WTC11 (cell line): Measurements from ENCODE around the gene RNASEL. TPM values are rescaled to one million over a fixed set of nuclear protein-coding genes. Genes with fewer than 3 reads are reported as not detected.

Experiments used
- ATAC-seq: fragments of 200-7000 bp; cut with Tn5 transposase; 2 replicates; pipeline ENCODE4 v1.10.0; 2021; ENCODE audit warnings: mild to moderate bottlenecking, moderate library complexity
- CTCF ChIA-PET: fragments of 300-600 bp; sonication (Branson Sonifier 250); formaldehyde crosslinking; loops from one replicate; lab custom pipeline; 2021; ENCODE audit warnings: antibody characterized with exemption; lab: Charles Lee
- POLR2A ChIA-PET: fragments of 350-600 bp; sonication (Branson Sonifier 250); formaldehyde crosslinking; loops from one replicate; lab custom pipeline; 2021; ENCODE audit warnings: antibody characterized with exemption; lab: Charles Lee
- DNase-seq: peaks from one replicate; pipeline ENCODE4 v3.0.0; 2021; ENCODE audit warnings: low spot score
- H3K27ac Mint-ChIP-seq: 2 replicates; pipeline ENCODE4 v1.8.0; 2021; ENCODE audit warnings: mixed read lengths
- H3K27me3 Mint-ChIP-seq: 2 replicates; pipeline ENCODE4 v1.8.0; 2021; ENCODE audit warnings: low read depth, mild to moderate bottlenecking, moderate library complexity, mixed read lengths
- H3K36me3 Mint-ChIP-seq: 2 replicates; pipeline ENCODE4 v1.8.0; 2021; ENCODE audit warnings: mixed read lengths
- H3K4me1 Mint-ChIP-seq: 2 replicates; pipeline ENCODE4 v1.8.0; 2022; ENCODE audit warnings: mixed read lengths
- H3K4me3 Mint-ChIP-seq: 2 replicates; pipeline ENCODE4 v1.8.0; 2021; ENCODE audit warnings: mild to moderate bottlenecking, moderate library complexity, mixed read lengths
- H3K9me3 Mint-ChIP-seq: 2 replicates; pipeline ENCODE4 v1.8.0; 2021; ENCODE audit warnings: mixed read lengths
- ATF1 ChIP-seq: sonication (generic); formaldehyde crosslinking; IDR thresholded peaks from 2 replicates; pipeline ENCODE4 v1.8.1; 2023; ENCODE audit warnings: mild to moderate bottlenecking, moderate library complexity, missing genetic modification reagents
- CBFB ChIP-seq: sonication (generic); formaldehyde crosslinking; IDR thresholded peaks from 2 replicates; pipeline ENCODE4 v1.8.1; 2022; ENCODE audit warnings: mild to moderate bottlenecking, low read depth, missing genetic modification reagents
- CREB1 ChIP-seq: sonication (generic); formaldehyde crosslinking; IDR thresholded peaks from 2 replicates; pipeline ENCODE4 v1.8.0; 2023; ENCODE audit warnings: mild to moderate bottlenecking, missing genetic modification reagents
- ETV6 ChIP-seq: sonication (generic); formaldehyde crosslinking; IDR thresholded peaks from 2 replicates; pipeline ENCODE4 v1.8.1; 2022; ENCODE audit warnings: mild to moderate bottlenecking, missing genetic modification reagents
- FOXK1 ChIP-seq: sonication (generic); formaldehyde crosslinking; IDR thresholded peaks from 2 replicates; pipeline ENCODE4 v1.8.0; 2022; ENCODE audit warnings: mild to moderate bottlenecking, moderate library complexity, missing genetic modification reagents
- GTF2I ChIP-seq: fragments of 250-450 bp; sonication (Bioruptor Pico); conservative IDR thresholded peaks from 2 replicates; pipeline ENCODE4 v1.4.0; 2021; ENCODE audit warnings: mild to moderate bottlenecking
- HMGA2 ChIP-seq: fragments of 250-450 bp; sonication (Bioruptor Pico); IDR thresholded peaks from 2 replicates; pipeline ENCODE4 v1.4.0; 2021; ENCODE audit warnings: mild to moderate bottlenecking, moderate library complexity
- JUN ChIP-seq: sonication (generic); formaldehyde crosslinking; IDR thresholded peaks from 2 replicates; pipeline ENCODE4 v1.8.0; 2023; ENCODE audit warnings: mild to moderate bottlenecking, missing genetic modification reagents
- MYBL2 ChIP-seq: sonication (generic); formaldehyde crosslinking; IDR thresholded peaks from 2 replicates; pipeline ENCODE4 v1.8.1; 2023; ENCODE audit warnings: mild to moderate bottlenecking, moderate library complexity, missing genetic modification reagents
- NFATC4 ChIP-seq: fragments of 250-450 bp; sonication (Bioruptor Pico); IDR thresholded peaks from 2 replicates; pipeline ENCODE4 v1.9.0; 2021; ENCODE audit warnings: mild to moderate bottlenecking
- NFYB ChIP-seq: sonication (generic); formaldehyde crosslinking; conservative IDR thresholded peaks from 2 replicates; pipeline ENCODE4 v1.8.0; 2022; ENCODE audit warnings: low read depth, missing genetic modification reagents
- PRRX2 ChIP-seq: fragments of 250-450 bp; sonication (Bioruptor Pico); IDR thresholded peaks from 2 replicates; pipeline ENCODE4 v1.8.0; 2021; ENCODE audit warnings: mild to moderate bottlenecking
- SOX15 ChIP-seq: fragments of 250-450 bp; sonication (Bioruptor Pico); IDR thresholded peaks from 2 replicates; pipeline ENCODE4 v1.9.0; 2021; ENCODE audit warnings: mild to moderate bottlenecking
- TEAD1 ChIP-seq: sonication (generic); formaldehyde crosslinking; IDR thresholded peaks from 2 replicates; pipeline ENCODE4 v1.8.0; 2022; ENCODE audit warnings: mild to moderate bottlenecking, missing genetic modification reagents
- TP53 ChIP-seq: sonication (generic); formaldehyde crosslinking; IDR thresholded peaks from 2 replicates; pipeline ENCODE4 v1.8.1; 2023; ENCODE audit warnings: mild to moderate bottlenecking, missing genetic modification reagents
- ZNF423 ChIP-seq: fragments of 250-450 bp; sonication (Bioruptor Pico); IDR thresholded peaks from 2 replicates; pipeline ENCODE4 v2.1.2; 2022; ENCODE audit warnings: mild to moderate bottlenecking, moderate library complexity
- total RNA-seq: library from RNA; stranded (reverse); gene quantifications from 3 replicates; pipeline ENCODE4 v1.2.3, GENCODE V29; 2021
- TF ChIP-seq, protein P1 (sequence below): fragments of 250-450 bp; sonication (Bioruptor Pico); IDR thresholded peaks from 2 replicates; pipeline ENCODE4 v1.9.0; 2021; ENCODE audit warnings: moderate library complexity, mild to moderate bottlenecking, inconsistent platforms, borderline replicate concordance
- TF ChIP-seq, protein P2 (sequence below): fragments of 250-450 bp; sonication (Bioruptor Pico); IDR thresholded peaks from 2 replicates; pipeline ENCODE4 v1.8.0; 2021; ENCODE audit warnings: mild to moderate bottlenecking
- TF ChIP-seq, protein P3 (sequence below): fragments of 200-600 bp; IDR thresholded peaks from 2 replicates; pipeline ENCODE4 v1.8.0; 2022; ENCODE audit warnings: antibody characterized with exemption

The RNASEL gene
- total RNA-seq, 1 experiment from 2014 or later = 0.77 TPM

DNA sequence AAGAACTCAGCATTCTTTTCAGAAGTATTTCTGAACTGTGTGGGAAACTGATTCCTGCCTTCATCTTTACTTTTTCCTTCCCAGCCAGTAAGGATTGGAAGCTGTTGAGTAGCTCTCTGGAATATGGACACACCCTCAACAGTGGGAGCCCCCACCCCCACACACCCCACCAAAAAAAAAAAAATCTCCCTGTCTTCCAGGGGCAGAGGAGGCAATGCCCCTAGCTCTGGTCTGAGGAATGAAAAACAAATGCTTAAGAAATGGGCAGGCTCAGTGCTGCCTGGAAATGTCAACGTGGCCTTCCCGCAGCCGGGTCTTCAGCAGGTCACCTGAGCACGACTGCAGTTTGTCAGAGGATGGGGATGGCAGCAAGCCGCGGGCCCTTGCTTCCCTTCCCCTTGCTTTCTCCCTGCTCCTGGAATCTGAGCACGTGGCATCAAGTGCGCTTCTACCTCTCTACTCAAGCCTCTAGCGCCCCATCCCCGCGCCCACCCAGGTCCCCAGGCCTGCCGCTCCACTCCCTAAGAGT, 14.7 kb upstream of the RNASEL start:
- POLR2A ChIA-PET = interaction anchor here (0.6 to 1.6 kb wide), 8 partner anchors 9 to 181 kb away, joined by 3 to 10 read pairs (median 4); no protein-coding TSS in a partner anchor
- no peak overlapping the region for H3K27ac Mint-ChIP-seq
- no peaks in the 10 kb centered on the region for H3K9me3 Mint-ChIP-seq
- H3K36me3 Mint-ChIP-seq = no peaks in the 10 kb centered on the region; the same call in 1 of the 2 replicates
- CTCF ChIA-PET = interaction anchor here (0.8 to 16.0 kb wide), 5 partner anchors 8 to 182 kb away, joined by 3 to 669 read pairs (median 4); partner anchors contain the start of gene NPL
- H3K4me1 Mint-ChIP-seq = peaks cover 8% of the 10 kb centered on the region
- ATAC-seq (peak; percentile 3), DNase-seq (no peak)
- peaks cover 35% of the 10 kb centered on the region for H3K27me3 Mint-ChIP-seq
- H3K4me3 Mint-ChIP-seq = no peak overlapping the region
- no peak for TF ChIP-seq TEAD1 (CRISPR knock-in tag)
- no peak for TF ChIP-seq SOX15 (CRISPR knock-in tag)
- TF ChIP-seq ZNF423 (CRISPR knock-in tag) = no peak
- TF ChIP-seq JUN (CRISPR knock-in tag) = no peak
- TF ChIP-seq PRRX2 (CRISPR knock-in tag) = no peak
- no peak for TF ChIP-seq NFYB (CRISPR knock-in tag)
- no peak for TF ChIP-seq CBFB (CRISPR knock-in tag)
- no peak for TF ChIP-seq NFATC4 (CRISPR knock-in tag)
- no peak for TF ChIP-seq GTF2I (CRISPR knock-in tag)
- TF ChIP-seq HMGA2 (CRISPR knock-in tag) = no peak

DNA sequence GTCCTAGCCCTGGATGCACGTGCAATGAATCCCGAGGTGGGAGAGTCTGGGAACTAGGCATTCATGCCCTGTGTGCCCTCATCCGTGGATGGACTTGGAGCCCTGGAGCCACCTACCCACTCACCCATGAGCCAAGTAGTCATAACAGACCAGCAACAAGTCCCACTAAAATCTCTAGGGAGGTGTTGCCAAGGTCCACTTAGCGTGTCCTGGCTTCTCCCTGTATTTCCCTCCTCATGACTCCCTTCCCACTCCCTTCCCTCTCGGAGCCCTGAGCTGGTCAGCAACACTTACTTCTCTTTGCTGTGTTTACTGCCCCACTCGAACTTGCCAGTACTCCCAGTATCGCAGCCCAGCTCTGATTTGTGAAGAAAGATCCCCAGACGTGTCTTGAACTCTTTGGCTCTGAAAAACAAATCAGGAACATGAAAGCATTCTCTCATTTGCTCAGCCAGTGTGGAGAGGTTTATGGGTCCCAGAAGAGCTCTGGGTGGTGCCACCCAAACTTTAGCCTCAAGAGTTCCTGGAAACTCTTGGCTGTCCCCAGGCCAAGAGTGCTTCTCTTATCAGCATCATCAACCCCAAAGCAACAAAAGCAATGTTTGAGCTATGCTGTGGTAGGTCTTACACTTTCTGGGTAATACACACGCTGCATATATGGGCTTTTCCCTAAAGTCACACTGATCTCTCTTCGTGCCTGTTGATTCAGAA, 14.0 kb upstream of the RNASEL start:
- TF ChIP-seq, protein P1, sequence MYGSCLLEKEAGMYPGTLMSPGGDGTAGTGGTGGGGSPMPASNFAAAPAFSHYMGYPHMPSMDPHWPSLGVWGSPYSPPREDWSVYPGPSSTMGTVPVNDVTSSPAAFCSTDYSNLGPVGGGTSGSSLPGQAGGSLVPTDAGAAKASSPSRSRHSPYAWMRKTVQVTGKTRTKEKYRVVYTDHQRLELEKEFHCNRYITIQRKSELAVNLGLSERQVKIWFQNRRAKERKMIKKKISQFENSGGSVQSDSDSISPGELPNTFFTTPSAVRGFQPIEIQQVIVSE (CRISPR knock-in tag) = no peak
- TF ChIP-seq TP53 (CRISPR knock-in tag) (no peak), CREB1 (no peak), FOXK1 (no peak), ATF1 (CRISPR knock-in tag) (no peak)
- TF ChIP-seq, protein P2, sequence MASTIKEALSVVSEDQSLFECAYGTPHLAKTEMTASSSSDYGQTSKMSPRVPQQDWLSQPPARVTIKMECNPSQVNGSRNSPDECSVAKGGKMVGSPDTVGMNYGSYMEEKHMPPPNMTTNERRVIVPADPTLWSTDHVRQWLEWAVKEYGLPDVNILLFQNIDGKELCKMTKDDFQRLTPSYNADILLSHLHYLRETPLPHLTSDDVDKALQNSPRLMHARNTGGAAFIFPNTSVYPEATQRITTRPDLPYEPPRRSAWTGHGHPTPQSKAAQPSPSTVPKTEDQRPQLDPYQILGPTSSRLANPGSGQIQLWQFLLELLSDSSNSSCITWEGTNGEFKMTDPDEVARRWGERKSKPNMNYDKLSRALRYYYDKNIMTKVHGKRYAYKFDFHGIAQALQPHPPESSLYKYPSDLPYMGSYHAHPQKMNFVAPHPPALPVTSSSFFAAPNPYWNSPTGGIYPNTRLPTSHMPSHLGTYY (CRISPR knock-in tag) = no peak
- Mint-ChIP-seq H3K4me3 (no peak overlapping the region), H3K27ac (no peak overlapping the region), H3K9me3 (no peaks in the 10 kb centered on the region), H3K4me1 (peaks cover 8% of the 10 kb centered on the region), H3K36me3 (no peaks in the 10 kb centered on the region; the same call in 1 of the 2 replicates), H3K27me3 (peaks cover 35% of the 10 kb centered on the region)
- ChIA-PET CTCF (interaction anchor here (0.8 to 16.0 kb wide), 5 partner anchors 9 to 183 kb away, joined by 3 to 669 read pairs (median 18); partner anchors contain the start of gene NPL), POLR2A (interaction anchor here (0.6 to 1.6 kb wide), 8 partner anchors 9 to 182 kb away, joined by 3 to 10 read pairs (median 4); no protein-coding TSS in a partner anchor)
- ATAC-seq (no peak), DNase-seq (no peak)

DNA sequence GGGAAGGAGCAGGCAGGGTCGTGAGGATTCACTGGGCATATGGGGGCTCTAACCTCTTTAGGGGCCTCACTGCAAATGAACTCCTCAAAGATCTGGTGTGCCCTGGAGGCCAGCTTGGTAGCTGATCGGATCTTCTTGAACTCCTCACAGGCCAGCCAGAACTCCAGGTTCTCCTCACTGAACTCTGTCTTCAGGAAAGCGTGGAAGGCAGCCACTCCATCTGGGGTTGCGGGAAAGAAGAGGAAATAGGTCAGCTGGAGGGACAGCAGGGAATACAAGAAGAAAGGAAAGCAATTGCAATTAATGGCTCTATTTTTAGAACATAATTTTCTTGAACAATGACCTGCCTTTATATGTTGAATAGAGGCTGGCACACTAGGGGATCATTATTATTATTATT, 12.9 kb upstream of the RNASEL start:
- ChIA-PET CTCF (interaction anchor here (0.8 to 16.0 kb wide), 9 partner anchors 10 to 184 kb away, joined by 3 to 669 read pairs (median 7); partner anchors contain the start of genes NPL and RNASEL), POLR2A (interaction anchor here (0.6 to 1.8 kb wide), 4 partner anchors 13 to 180 kb away, joined by 3 to 6 read pairs (median 4); no protein-coding TSS in a partner anchor)
- no peak for ATAC-seq
- Mint-ChIP-seq H3K27me3 (peaks cover 26% of the 10 kb centered on the region), H3K36me3 (no peaks in the 10 kb centered on the region; the same call in 1 of the 2 replicates), H3K9me3 (no peaks in the 10 kb centered on the region), H3K4me3 (no peak overlapping the region), H3K27ac (no peak overlapping the region), H3K4me1 (peaks cover 8% of the 10 kb centered on the region)
- no peak for TF ChIP-seq TEAD1 (CRISPR knock-in tag)
- TF ChIP-seq ETV6 (CRISPR knock-in tag) = 0 out of 2 replicates have a peak, but pooled peaks have one; percentile 0
- DNase-seq = no peak

DNA sequence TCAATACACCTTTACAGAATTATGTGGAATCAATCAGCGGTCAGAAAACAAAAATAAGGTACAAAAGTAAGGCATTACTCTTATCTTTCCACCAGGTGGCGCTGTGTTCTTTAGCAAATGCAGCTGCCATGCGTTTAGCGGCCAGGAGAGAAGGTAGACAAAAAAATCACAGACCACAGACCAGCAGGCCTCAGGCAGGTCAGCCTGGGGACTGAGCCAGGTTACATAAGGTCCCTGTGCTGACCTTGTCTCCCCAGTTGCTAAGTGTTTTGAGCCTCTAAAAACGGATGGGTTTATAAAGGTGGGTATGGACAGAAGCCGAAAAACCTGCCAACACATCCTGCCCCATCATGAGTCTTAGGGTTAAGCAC, 12.3 kb upstream of the RNASEL start:
- H3K27me3 Mint-ChIP-seq = peaks cover 21% of the 10 kb centered on the region
- ChIA-PET CTCF (interaction anchor here (0.8 to 16.0 kb wide), 9 partner anchors 11 to 184 kb away, joined by 3 to 669 read pairs (median 7); partner anchors contain the start of genes NPL and RNASEL), POLR2A (interaction anchor here (0.6 to 1.8 kb wide), 4 partner anchors 13 to 181 kb away, joined by 3 to 6 read pairs (median 4); no protein-coding TSS in a partner anchor)
- TF ChIP-seq, protein P3, sequence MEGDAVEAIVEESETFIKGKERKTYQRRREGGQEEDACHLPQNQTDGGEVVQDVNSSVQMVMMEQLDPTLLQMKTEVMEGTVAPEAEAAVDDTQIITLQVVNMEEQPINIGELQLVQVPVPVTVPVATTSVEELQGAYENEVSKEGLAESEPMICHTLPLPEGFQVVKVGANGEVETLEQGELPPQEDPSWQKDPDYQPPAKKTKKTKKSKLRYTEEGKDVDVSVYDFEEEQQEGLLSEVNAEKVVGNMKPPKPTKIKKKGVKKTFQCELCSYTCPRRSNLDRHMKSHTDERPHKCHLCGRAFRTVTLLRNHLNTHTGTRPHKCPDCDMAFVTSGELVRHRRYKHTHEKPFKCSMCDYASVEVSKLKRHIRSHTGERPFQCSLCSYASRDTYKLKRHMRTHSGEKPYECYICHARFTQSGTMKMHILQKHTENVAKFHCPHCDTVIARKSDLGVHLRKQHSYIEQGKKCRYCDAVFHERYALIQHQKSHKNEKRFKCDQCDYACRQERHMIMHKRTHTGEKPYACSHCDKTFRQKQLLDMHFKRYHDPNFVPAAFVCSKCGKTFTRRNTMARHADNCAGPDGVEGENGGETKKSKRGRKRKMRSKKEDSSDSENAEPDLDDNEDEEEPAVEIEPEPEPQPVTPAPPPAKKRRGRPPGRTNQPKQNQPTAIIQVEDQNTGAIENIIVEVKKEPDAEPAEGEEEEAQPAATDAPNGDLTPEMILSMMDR = peak; percentile 85
- no peak for TF ChIP-seq MYBL2 (CRISPR knock-in tag)
- H3K4me3 Mint-ChIP-seq = no peak overlapping the region
- no peak overlapping the region for H3K27ac Mint-ChIP-seq
- ATAC-seq (peak; percentile 37), DNase-seq (peak; percentile 61)
- H3K36me3 Mint-ChIP-seq = no peaks in the 10 kb centered on the region; the same call in 1 of the 2 replicates
- H3K4me1 Mint-ChIP-seq = peaks cover 8% of the 10 kb centered on the region
- H3K9me3 Mint-ChIP-seq = no peaks in the 10 kb centered on the region
